Smooth muscle cell (in vitro differentiated cells): ENCODE data around the gene MYBPC3. TPM values are rescaled to one million over a fixed set of nuclear protein-coding genes. Genes with fewer than 3 reads are reported as not detected.

Experiments
- DNase-seq: peaks from one replicate; lab custom pipeline; 2025; ENCODE audit not compliant: unreplicated experiment; lab: John Stamatoyannopoulos, UW
- H2AFZ ChIP-seq: fragments of 200-600 bp; sonication (generic); 2 replicates; pipeline ENCODE4 v1.6.0; 2016; ENCODE audit warnings: antibody characterized with exemption, low read depth, mild to moderate bottlenecking
- H3F3A ChIP-seq: fragments of 200-600 bp; sonication (generic); 2 replicates; pipeline ENCODE4 v1.6.0; 2017; ENCODE audit warnings: antibody characterized with exemption, low read depth
- H3K27ac ChIP-seq: fragments of 200-600 bp; sonication (generic); 2 replicates; pipeline ENCODE4 v1.5.1; 2016; ENCODE audit warnings: low read depth, mild to moderate bottlenecking
- H3K27me3 ChIP-seq: fragments of 200-600 bp; sonication (generic); 2 replicates; pipeline ENCODE4 v1.6.1; 2016; ENCODE audit warnings: low read depth, mild to moderate bottlenecking
- H3K36me3 ChIP-seq: fragments of 200-600 bp; sonication (generic); 2 replicates; pipeline ENCODE4 v1.5.1; 2016; ENCODE audit warnings: low read depth
- H3K4me1 ChIP-seq: fragments of 200-600 bp; sonication (generic); 2 replicates; pipeline ENCODE4 v1.5.1; 2016; ENCODE audit warnings: low read depth
- H3K4me2 ChIP-seq: fragments of 200-600 bp; sonication (generic); 2 replicates; pipeline ENCODE4 v1.6.0; 2016; ENCODE audit warnings: mild to moderate bottlenecking
- H3K4me3 ChIP-seq: fragments of 200-600 bp; sonication (generic); 2 replicates; pipeline ENCODE4 v1.5.1; 2016; ENCODE audit warnings: mild to moderate bottlenecking
- H3K79me2 ChIP-seq: fragments of 200-600 bp; sonication (generic); 2 replicates; pipeline ENCODE4 v1.6.0; 2016; ENCODE audit warnings: low read depth, mild to moderate bottlenecking
- H3K9ac ChIP-seq: fragments of 200-600 bp; sonication (generic); 2 replicates; pipeline ENCODE4 v1.6.0; 2016; ENCODE audit warnings: low read depth
- H3K9me3 ChIP-seq: fragments of 200-600 bp; sonication (generic); replicated peaks from 2 replicates; pipeline ENCODE4 v1.5.1; 2016; ENCODE audit warnings: low read depth
- H4K20me1 ChIP-seq: fragments of 200-600 bp; sonication (generic); 2 replicates; pipeline ENCODE4 v1.6.0; 2016; ENCODE audit warnings: low read depth
- CTCF ChIP-seq: fragments of 200-600 bp; sonication (generic); IDR thresholded peaks from 2 replicates; pipeline ENCODE4 v1.5.1; 2017; ENCODE audit warnings: borderline replicate concordance, mild to moderate bottlenecking, antibody characterized with exemption; ENCODE audit not compliant: insufficient read depth, poor library complexity, severe bottlenecking
- WGBS: methylation state at CpG from one replicate; pipeline ENCODE4 v1.1.7; 2016; ENCODE audit warnings: low lambda C conversion rate; 5-methylcytosine and 5-hydroxymethylcytosine counted together
- polyA plus RNA-seq: library from polyadenylated mRNA; unstranded; fragments of >200 nt; fragmentation: Nextera tagmentation; extraction: Ambion mirVana; gene quantifications from 2 replicates; pipeline ENCODE4 v1.2.1, GENCODE V29; 2016
- total RNA-seq: library from RNA; depleted of rRNA; stranded (reverse); fragments of >200 nt; gene quantifications from 2 replicates; pipeline ENCODE4 v1.2.3, GENCODE V29; 2014

Gene MYBPC3
- total and polyA plus RNA-seq, 2 experiments from 2014 or later: 0.03 TPM; not detected in 1

- H3K9me3 ChIP-seq: no peaks in the 10 kb centered on the region
- no peak overlapping the region for H3K27ac ChIP-seq
- DNase-seq: no peak
- no peaks in the 10 kb centered on the region for H3K36me3 ChIP-seq
- H3K4me1 ChIP-seq: no peaks in the 10 kb centered on the region
- TF ChIP-seq CTCF: no peak
- no peaks in the 10 kb centered on the region for H4K20me1 ChIP-seq
- H3K9ac ChIP-seq: peak overlapping the region; percentile 53
- H3K27me3 ChIP-seq: no peaks in the 10 kb centered on the region
- H2AFZ ChIP-seq: peak overlapping the region; percentile 50
- no peaks in the 10 kb centered on the region for H3K79me2 ChIP-seq
- 0% methylated on average over 10 of the region's 32 CpGs for WGBS
- H3K4me3 ChIP-seq: peak overlapping the region; percentile 54
- H3K4me2 ChIP-seq: peak overlapping the region; percentile 92
- peaks cover 3% of the 10 kb centered on the region for H3F3A ChIP-seq
These were observed 2.4 kb upstream of the MYBPC3 start for GRCh38 chr11:47354913-47355282.

- H3K27ac ChIP-seq: no peak overlapping the region
- H3K4me3 ChIP-seq: peak overlapping the region; percentile 54
- H2AFZ ChIP-seq: peak overlapping the region; percentile 50
- no peaks in the 10 kb centered on the region for H3K79me2 ChIP-seq
- H4K20me1 ChIP-seq: no peaks in the 10 kb centered on the region
- H3K9me3 ChIP-seq: no peaks in the 10 kb centered on the region
- H3K36me3 ChIP-seq: no peaks in the 10 kb centered on the region
- DNase-seq: no peak
- H3K4me1 ChIP-seq: no peaks in the 10 kb centered on the region
- H3K27me3 ChIP-seq: no peaks in the 10 kb centered on the region
- H3K4me2 ChIP-seq: peak overlapping the region; percentile 92
- H3F3A ChIP-seq: peaks cover 3% of the 10 kb centered on the region
- no peak overlapping the region for H3K9ac ChIP-seq
- WGBS: 94% methylated on average over 15 of the region's 15 CpGs
- TF ChIP-seq CTCF: no peak
These were observed 1.7 kb upstream of the MYBPC3 start for GRCh38 chr11:47353978-47354774.

GRCh38 chr11:47351156-47352126 lies 1.1 kb downstream of the MYBPC3 start:
- no peak overlapping the region for H3K27ac ChIP-seq
- H3K4me2 ChIP-seq: no peak overlapping the region
- no peak overlapping the region for H3K4me3 ChIP-seq
- no peak overlapping the region for H2AFZ ChIP-seq
- no peaks in the 10 kb centered on the region for H3K36me3 ChIP-seq
- 91% methylated on average over 29 of the region's 29 CpGs for WGBS
- H3K27me3 ChIP-seq: no peaks in the 10 kb centered on the region
- H3F3A ChIP-seq: peaks cover 3% of the 10 kb centered on the region
- no peak for DNase-seq
- no peaks in the 10 kb centered on the region for H3K4me1 ChIP-seq
- no peaks in the 10 kb centered on the region for H4K20me1 ChIP-seq
- no peaks in the 10 kb centered on the region for H3K79me2 ChIP-seq
- no peak overlapping the region for H3K9ac ChIP-seq
- TF ChIP-seq CTCF: no peak
- no peaks in the 10 kb centered on the region for H3K9me3 ChIP-seq
